ENCODE measurements around the gene KCNJ6. TPM values are rescaled to one million over a fixed set of nuclear protein-coding genes. Genes with fewer than 3 reads are reported as not detected.

KCNJ6 gene
- total RNA-seq, 2 experiments from 2014 or later: not detected

DNA sequence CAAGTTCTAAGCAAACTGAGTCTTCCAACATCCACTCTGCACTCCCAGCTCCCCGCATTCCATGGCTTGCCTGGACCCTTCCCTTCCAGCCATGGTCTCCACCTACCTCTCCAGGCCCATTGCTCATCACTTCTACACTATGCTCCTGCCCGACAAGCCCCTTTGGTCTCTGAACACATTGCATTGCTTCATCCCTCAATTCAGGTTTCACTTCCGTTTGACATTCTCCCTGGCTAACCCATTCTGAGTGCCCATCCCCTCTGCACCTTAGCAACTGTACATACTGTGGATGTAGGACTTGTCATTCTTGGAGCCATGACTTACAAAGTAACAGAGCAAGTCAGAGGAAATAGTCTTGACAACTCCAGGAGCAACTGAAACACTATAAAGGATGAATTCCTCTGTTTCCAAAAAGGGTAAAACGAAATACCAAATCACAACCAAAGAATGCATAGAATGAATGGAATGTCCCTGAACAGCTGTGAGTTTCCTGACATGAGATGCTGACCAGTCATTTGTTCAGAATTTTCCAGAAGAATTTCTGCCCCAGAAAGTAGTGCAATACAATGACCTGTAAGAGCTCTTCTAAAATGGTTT lies 66.7 kb downstream of the KCNJ6 start:
- H3K9me3 Mint-ChIP-seq: peaks cover 10% of the 10 kb centered on the region
- H3K4me3 Mint-ChIP-seq: no peak overlapping the region
- no peaks in the 10 kb centered on the region for H3K36me3 Mint-ChIP-seq
- DNase-seq: no peak
- peaks cover 6% of the 10 kb centered on the region for H3K27me3 Mint-ChIP-seq
- ChIA-PET CTCF (no interaction called here), POLR2A (no interaction called here)
- intact Hi-C loops (cut with micrococcal nuclease): no loop called here
- H3K27ac Mint-ChIP-seq: no peak overlapping the region
- no peaks in the 10 kb centered on the region for H3K4me1 Mint-ChIP-seq (ENCODE audit: low read depth)

DNA sequence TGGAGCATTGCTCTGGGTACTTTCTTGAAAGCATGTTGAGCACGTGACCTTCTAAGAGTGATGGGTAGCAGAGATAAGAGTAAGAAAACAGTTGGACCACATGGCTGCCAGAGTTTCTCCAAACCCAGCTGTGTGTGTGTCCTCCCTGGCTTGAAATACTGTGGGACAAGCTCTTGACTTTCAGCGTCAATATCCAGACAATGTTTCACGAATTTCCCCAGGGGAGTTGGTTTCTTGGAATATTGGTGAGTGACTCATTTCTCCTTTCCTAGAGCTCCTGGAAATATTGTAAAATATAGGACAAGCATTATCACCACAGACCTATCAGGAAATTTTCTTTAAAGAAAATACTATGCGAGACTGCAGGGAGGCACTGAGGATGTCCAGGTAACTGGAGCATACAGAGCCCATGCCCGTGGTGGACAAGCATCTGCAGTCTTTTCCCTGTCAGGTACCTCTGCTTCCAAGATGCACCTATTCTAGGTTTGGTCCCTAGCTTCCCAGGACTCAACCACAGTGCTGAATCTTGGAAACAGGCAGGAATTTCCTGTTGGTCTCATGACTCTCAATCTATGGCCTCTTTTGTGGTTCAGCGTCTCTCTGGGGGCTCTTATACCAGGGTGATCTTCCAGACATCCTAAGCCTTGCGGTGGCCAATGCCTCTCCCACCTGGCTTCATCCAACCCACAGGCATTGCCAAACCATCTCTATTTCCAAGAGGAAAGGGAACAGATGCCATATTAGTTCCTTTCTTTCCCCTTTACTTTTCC lies 67.4 kb downstream of the KCNJ6 start:
- DNase-seq: no peak
- Mint-ChIP-seq H3K27me3 (peaks cover 6% of the 10 kb centered on the region), H3K4me1 (ENCODE audit: low read depth) (no peaks in the 10 kb centered on the region), H3K36me3 (no peaks in the 10 kb centered on the region), H3K9me3 (peaks cover 10% of the 10 kb centered on the region), H3K27ac (no peak overlapping the region), H3K4me3 (no peak overlapping the region)
- intact Hi-C loops (cut with micrococcal nuclease): no loop called here
- CTCF ChIA-PET: no interaction called here
- POLR2A ChIA-PET: no interaction called here

- POLR2A ChIA-PET: no interaction called here
- Mint-ChIP-seq H3K36me3 (no peaks in the 10 kb centered on the region), H3K4me3 (no peak overlapping the region), H3K9me3 (no peaks in the 10 kb centered on the region), H3K27me3 (peaks cover 6% of the 10 kb centered on the region), H3K27ac (no peak overlapping the region), H3K4me1 (ENCODE audit: low read depth) (no peaks in the 10 kb centered on the region)
- intact Hi-C loops (cut with micrococcal nuclease): no loop called here
- DNase-seq: no peak
- CTCF ChIA-PET: no interaction called here
Measured at GRCh38 chr21:37845535-37845934, 70.7 kb downstream of the KCNJ6 start.

- H3K36me3 Mint-ChIP-seq: no peaks in the 10 kb centered on the region
- intact Hi-C loops (cut with micrococcal nuclease): no loop called here
- peaks cover 7% of the 10 kb centered on the region for H3K27me3 Mint-ChIP-seq
- H3K9me3 Mint-ChIP-seq: no peaks in the 10 kb centered on the region
- H3K4me3 Mint-ChIP-seq: no peak overlapping the region
- POLR2A ChIA-PET: no interaction called here
- H3K27ac Mint-ChIP-seq: no peak overlapping the region
- CTCF ChIA-PET: no interaction called here
- DNase-seq: no peak
- H3K4me1 Mint-ChIP-seq (ENCODE audit: low read depth): no peaks in the 10 kb centered on the region
Measured at GRCh38 chr21:37843191-37843590, 73.1 kb downstream of the KCNJ6 start.

GRCh38 chr21:37842163-37842919 lies 73.9 kb downstream of the KCNJ6 start:
- DNase-seq: no peak
- no peak overlapping the region for H3K27ac Mint-ChIP-seq
- H3K27me3 Mint-ChIP-seq: peaks cover 3% of the 10 kb centered on the region
- intact Hi-C loops (cut with micrococcal nuclease): no loop called here
- ChIA-PET POLR2A (no interaction called here), CTCF (no interaction called here)
- no peak overlapping the region for H3K4me3 Mint-ChIP-seq
- H3K4me1 Mint-ChIP-seq (ENCODE audit: low read depth): no peaks in the 10 kb centered on the region
- no peaks in the 10 kb centered on the region for H3K9me3 Mint-ChIP-seq
- no peaks in the 10 kb centered on the region for H3K36me3 Mint-ChIP-seq

- CTCF ChIA-PET: no interaction called here
- H3K4me1 Mint-ChIP-seq (ENCODE audit: low read depth): no peaks in the 10 kb centered on the region
- H3K4me3 Mint-ChIP-seq: no peak overlapping the region
- no peaks in the 10 kb centered on the region for H3K36me3 Mint-ChIP-seq
- DNase-seq: no peak
- intact Hi-C loops (cut with micrococcal nuclease): no loop called here
- no peak overlapping the region for H3K27ac Mint-ChIP-seq
- peaks cover 5% of the 10 kb centered on the region for H3K27me3 Mint-ChIP-seq
- POLR2A ChIA-PET: no interaction called here
- no peaks in the 10 kb centered on the region for H3K9me3 Mint-ChIP-seq
Measured at GRCh38 chr21:37837381-37837780, 78.9 kb downstream of the KCNJ6 start.

DNA sequence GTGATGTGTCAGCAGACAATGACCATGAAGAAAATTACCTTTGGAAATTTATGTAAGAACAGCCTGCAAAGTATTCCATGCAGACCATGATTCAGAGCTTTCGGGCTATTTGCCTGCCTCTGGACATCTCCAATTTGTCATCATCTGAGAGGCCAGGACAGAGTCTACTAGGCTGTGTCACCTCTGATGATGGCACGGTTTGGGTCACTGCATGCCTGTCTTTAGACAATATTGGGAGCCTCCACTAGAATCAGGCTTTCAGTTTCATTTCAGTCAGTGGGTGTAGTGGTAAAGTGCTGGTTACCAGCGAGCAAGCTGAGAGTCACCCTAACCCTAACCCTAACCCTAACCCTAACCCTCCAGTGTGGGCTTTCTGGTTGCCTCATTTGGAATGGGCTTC lies 80.8 kb downstream of the KCNJ6 start:
- ChIA-PET POLR2A (no interaction called here), CTCF (no interaction called here)
- intact Hi-C loops (cut with micrococcal nuclease): no loop called here
- Mint-ChIP-seq H3K4me3 (no peak overlapping the region), H3K27ac (no peak overlapping the region), H3K4me1 (ENCODE audit: low read depth) (no peaks in the 10 kb centered on the region), H3K9me3 (no peaks in the 10 kb centered on the region), H3K27me3 (peaks cover 8% of the 10 kb centered on the region), H3K36me3 (no peaks in the 10 kb centered on the region)
- no peak for DNase-seq

GRCh38 chr21:37833301-37833700 lies 83.0 kb downstream of the KCNJ6 start:
- no peak overlapping the region for H3K4me3 Mint-ChIP-seq
- ChIA-PET POLR2A (no interaction called here), CTCF (no interaction called here)
- no peaks in the 10 kb centered on the region for H3K36me3 Mint-ChIP-seq
- peaks cover 10% of the 10 kb centered on the region for H3K27me3 Mint-ChIP-seq
- H3K27ac Mint-ChIP-seq: no peak overlapping the region
- no peaks in the 10 kb centered on the region for H3K4me1 Mint-ChIP-seq (ENCODE audit: low read depth)
- no peak for DNase-seq
- intact Hi-C loops (cut with micrococcal nuclease): no loop called here
- no peaks in the 10 kb centered on the region for H3K9me3 Mint-ChIP-seq

GRCh38 chr21:37829447-37829846 lies 86.8 kb downstream of the KCNJ6 start:
- intact Hi-C loops (cut with micrococcal nuclease): no loop called here
- H3K36me3 Mint-ChIP-seq: no peaks in the 10 kb centered on the region
- H3K4me1 Mint-ChIP-seq (ENCODE audit: low read depth): no peaks in the 10 kb centered on the region
- no peak overlapping the region for H3K27ac Mint-ChIP-seq
- CTCF ChIA-PET: no interaction called here
- H3K9me3 Mint-ChIP-seq: no peaks in the 10 kb centered on the region
- no peak for DNase-seq
- H3K4me3 Mint-ChIP-seq: no peak overlapping the region
- POLR2A ChIA-PET: no interaction called here
- H3K27me3 Mint-ChIP-seq: peaks cover 14% of the 10 kb centered on the region

DNA sequence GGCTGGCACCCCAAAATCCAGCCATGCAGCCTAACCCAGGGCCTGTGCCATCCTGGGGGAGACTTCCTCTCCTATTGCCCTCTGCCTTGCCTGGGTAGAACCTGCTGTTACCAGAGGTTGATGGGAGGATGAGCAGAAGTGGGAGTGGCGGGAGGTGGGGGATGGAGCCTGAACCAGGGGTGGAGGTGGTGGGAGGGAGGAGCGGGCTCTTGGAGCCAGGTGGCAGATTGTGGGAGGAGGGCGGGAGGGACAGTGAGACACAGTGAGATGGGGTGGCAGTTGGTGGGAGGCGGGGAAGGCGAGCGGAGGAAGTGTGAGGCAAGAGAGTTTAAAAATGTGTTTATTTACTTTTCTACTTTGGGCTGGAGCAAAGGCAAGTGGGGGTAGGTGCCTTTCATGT lies 87.3 kb downstream of the KCNJ6 start:
- CTCF ChIA-PET: no interaction called here
- H3K9me3 Mint-ChIP-seq: no peaks in the 10 kb centered on the region
- no peaks in the 10 kb centered on the region for H3K36me3 Mint-ChIP-seq
- DNase-seq: no peak
- POLR2A ChIA-PET: no interaction called here
- H3K4me1 Mint-ChIP-seq (ENCODE audit: low read depth): no peaks in the 10 kb centered on the region
- H3K27me3 Mint-ChIP-seq: peaks cover 11% of the 10 kb centered on the region
- H3K27ac Mint-ChIP-seq: no peak overlapping the region
- intact Hi-C loops (cut with micrococcal nuclease): no loop called here
- H3K4me3 Mint-ChIP-seq: no peak overlapping the region

DNA sequence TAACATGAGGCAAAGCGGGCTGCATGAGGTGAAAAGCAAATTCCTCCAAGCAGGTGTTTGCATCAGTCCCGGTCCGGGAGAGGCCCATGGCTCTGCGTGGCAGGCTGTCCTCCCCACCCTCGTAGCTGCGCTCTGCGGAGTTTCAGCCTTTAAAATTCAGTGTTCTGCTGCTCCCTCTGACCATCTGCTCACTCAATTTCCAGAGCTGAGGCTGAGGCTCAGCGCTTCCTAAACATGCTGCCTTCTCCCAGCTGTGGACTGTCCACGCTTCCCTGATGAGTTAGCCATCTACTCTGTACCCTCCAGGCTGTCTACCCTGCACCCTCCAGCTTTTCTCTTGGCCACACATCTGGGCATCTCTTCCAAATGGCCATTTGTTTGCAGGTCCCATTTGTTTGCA lies 87.7 kb downstream of the KCNJ6 start:
- DNase-seq: no peak

GRCh38 chr21:37827913-37828312 lies 88.3 kb downstream of the KCNJ6 start:
- Mint-ChIP-seq H3K4me1 (ENCODE audit: low read depth) (no peaks in the 10 kb centered on the region), H3K27me3 (peaks cover 11% of the 10 kb centered on the region), H3K36me3 (no peaks in the 10 kb centered on the region), H3K4me3 (no peak overlapping the region), H3K9me3 (no peaks in the 10 kb centered on the region), H3K27ac (no peak overlapping the region)
- POLR2A ChIA-PET: no interaction called here
- DNase-seq: no peak
- CTCF ChIA-PET: no interaction called here
- intact Hi-C loops (cut with micrococcal nuclease): no loop called here

More for the DNA sequence above, 87.7 kb downstream of the KCNJ6 start:
- POLR2A ChIA-PET: no interaction called here
- Mint-ChIP-seq H3K4me1 (ENCODE audit: low read depth) (no peaks in the 10 kb centered on the region), H3K4me3 (no peak overlapping the region), H3K27ac (no peak overlapping the region), H3K27me3 (peaks cover 11% of the 10 kb centered on the region), H3K36me3 (no peaks in the 10 kb centered on the region), H3K9me3 (no peaks in the 10 kb centered on the region)
- intact Hi-C loops (cut with micrococcal nuclease): no loop called here
- CTCF ChIA-PET: no interaction called here
